ENCODE data around the gene ETV2. TPM values are rescaled to one million over a fixed set of nuclear protein-coding genes. Genes with fewer than 3 reads are reported as not detected.

Gene ETV2
- total RNA-seq, 1 experiment from 2014 or later, result 0.73 TPM

- POLR2A ChIA-PET (ENCODE audit: low non-redundant PET), result no interaction called here
- no TSS peak for BruUV-seq (replicated peaks)
- Histone ChIP-seq H3K27me3 (replicated peaks; ENCODE audit: insufficient read depth, low read depth, low read length, poor library complexity) (no peaks in the 10 kb centered on the region), H3K9me3 (ENCODE audit: low read depth, low read length, poor library complexity, severe bottlenecking) (no peaks in the 10 kb centered on the region), H3K27ac (ENCODE audit: low read depth, low read length, poor library complexity, severe bottlenecking) (peak overlapping the region; percentile 85), H3K4me3 (ENCODE audit: low read depth, low read length, poor library complexity, severe bottlenecking) (peak overlapping the region; percentile 60), H3K36me3 (ENCODE audit: insufficient read depth, low read length, poor library complexity, severe bottlenecking) (no peaks in the 10 kb centered on the region), H3K4me1 (ENCODE audit: insufficient read depth, low read length, poor library complexity, severe bottlenecking) (peaks cover 20% of the 10 kb centered on the region)
- TF ChIP-seq EZH2 (IDR thresholded peaks at IDR 0.05; ENCODE audit: borderline replicate concordance, low read depth, low read length, poor library complexity, severe bottlenecking) (no peak), CTCF (conservative IDR thresholded peaks at IDR 0.05; ENCODE audit: low read depth, low read length) (no peak)
- intact Hi-C loops (cut with micrococcal nuclease; ENCODE audit: unreplicated experiment), result loop anchor here (10.0 kb wide), 1 partner anchor 290 kb away; the partner anchor contains the start of gene FFAR3
- CTCF ChIA-PET, result interaction anchor here (0.6 kb wide), 1 partner anchor 46 kb away, joined by 3 read pairs; no protein-coding TSS in a partner anchor
- DNase-seq (ENCODE audit: low spot score), result peak; percentile 97
Measured at GRCh38 chr19:35644206-35644986, 2.9 kb downstream of the ETV2 start.

DNA sequence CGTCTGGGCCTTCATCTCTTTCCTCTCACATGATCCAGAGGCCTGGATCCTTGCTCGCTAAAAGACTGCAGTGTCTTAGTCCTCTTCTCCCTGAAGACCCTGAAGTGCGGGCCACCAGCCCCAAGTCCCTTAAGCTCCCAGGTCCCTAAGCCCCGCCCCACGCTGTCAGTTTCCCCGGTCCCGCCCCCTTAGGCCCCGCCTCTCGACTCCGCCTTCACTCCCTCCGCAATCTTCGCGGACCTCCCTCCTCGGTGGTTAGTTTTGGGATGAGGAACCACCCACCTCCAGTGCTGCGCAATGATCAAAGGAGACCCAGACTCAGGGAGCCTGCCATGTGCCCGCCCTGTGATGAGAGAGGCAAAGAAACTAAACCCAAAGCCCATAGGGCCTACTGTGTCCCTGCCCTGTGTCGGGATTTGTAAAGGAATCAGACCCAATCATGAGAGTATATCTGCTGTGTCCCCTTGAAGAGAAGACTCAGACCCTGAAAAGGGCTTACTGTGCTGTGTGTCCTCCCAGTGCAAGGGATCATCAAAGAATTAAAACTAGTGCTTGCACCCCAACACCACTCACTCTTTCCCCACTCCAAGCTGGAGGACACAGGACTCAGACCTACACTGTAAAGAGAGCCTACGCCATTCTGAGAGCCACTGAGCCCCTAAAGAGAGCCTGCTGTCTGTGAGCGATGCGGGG is 3.6 kb downstream of the ETV2 start:
- H3K9me3 ChIP-seq (ENCODE audit: low read depth, low read length, poor library complexity, severe bottlenecking), result no peaks in the 10 kb centered on the region
- H3K4me3 ChIP-seq (ENCODE audit: low read depth, low read length, poor library complexity, severe bottlenecking), result peak overlapping the region; percentile 60
- ChIA-PET CTCF (no interaction called here), POLR2A (ENCODE audit: low non-redundant PET) (no interaction called here)
- H3K27me3 ChIP-seq (replicated peaks; ENCODE audit: insufficient read depth, low read depth, low read length, poor library complexity), result no peaks in the 10 kb centered on the region
- DNase-seq (ENCODE audit: low spot score), result peak; percentile 88
- peak overlapping the region; percentile 85 for H3K27ac ChIP-seq (ENCODE audit: low read depth, low read length, poor library complexity, severe bottlenecking)
- peaks cover 6% of the 10 kb centered on the region for H3K36me3 ChIP-seq (ENCODE audit: insufficient read depth, low read length, poor library complexity, severe bottlenecking)
- intact Hi-C loops (cut with micrococcal nuclease; ENCODE audit: unreplicated experiment), result loop anchor here (10.0 kb wide), 1 partner anchor 290 kb away; the partner anchor contains the start of gene FFAR3
- TF ChIP-seq EZH2 (IDR thresholded peaks at IDR 0.05; ENCODE audit: borderline replicate concordance, low read depth, low read length, poor library complexity, severe bottlenecking), result no peak
- TF ChIP-seq CTCF (conservative IDR thresholded peaks at IDR 0.05; ENCODE audit: low read depth, low read length), result no peak
- H3K4me1 ChIP-seq (ENCODE audit: insufficient read depth, low read length, poor library complexity, severe bottlenecking), result peaks cover 21% of the 10 kb centered on the region
- no TSS peak for BruUV-seq (replicated peaks)

DNA sequence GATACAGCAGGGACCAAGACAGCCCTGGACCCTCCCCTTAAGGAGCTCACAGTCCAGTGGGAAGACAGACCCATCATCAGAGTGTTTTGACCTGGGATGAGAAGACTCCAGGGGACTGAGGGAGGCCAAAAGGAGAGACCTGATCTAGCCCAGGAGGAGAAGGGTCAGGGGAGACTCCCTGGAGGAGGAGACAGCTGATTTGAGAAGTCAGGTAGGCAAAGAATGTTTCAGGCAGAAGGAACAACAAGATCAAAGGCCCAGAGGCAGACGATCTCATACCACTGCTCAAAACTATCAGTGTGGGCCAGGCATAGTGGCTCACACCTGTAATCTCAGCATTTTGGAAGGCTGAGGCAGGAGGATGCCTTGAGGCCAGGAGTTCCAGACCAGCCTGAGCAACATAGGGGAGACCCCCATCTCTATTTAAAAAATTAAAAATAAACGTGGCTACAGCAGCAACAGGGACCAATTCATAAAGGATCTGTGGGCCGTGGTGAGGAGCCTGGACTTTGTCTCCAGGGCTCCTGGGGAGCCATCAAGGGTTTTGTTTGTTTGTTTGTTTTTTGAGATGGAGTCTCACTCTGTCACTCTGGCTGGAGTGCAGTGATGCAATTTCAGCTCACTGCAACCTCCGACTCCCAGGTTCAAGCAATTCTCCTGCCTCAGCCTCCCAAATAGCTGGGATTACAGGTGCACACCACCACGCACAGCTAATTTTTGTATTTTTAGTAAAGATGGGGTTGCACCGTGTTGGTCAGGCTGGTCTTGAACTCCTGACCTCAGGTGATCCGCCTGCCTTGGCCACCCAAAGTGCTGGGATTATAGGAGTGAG is 4.4 kb downstream of the ETV2 start:
- H3K36me3 ChIP-seq (ENCODE audit: insufficient read depth, low read length, poor library complexity, severe bottlenecking), result peaks cover 10% of the 10 kb centered on the region
- TF ChIP-seq EZH2 (IDR thresholded peaks at IDR 0.05; ENCODE audit: borderline replicate concordance, low read depth, low read length, poor library complexity, severe bottlenecking) (no peak), CTCF (conservative IDR thresholded peaks at IDR 0.05; ENCODE audit: low read depth, low read length) (no peak)
- no peaks in the 10 kb centered on the region for H3K27me3 ChIP-seq (replicated peaks; ENCODE audit: insufficient read depth, low read depth, low read length, poor library complexity)
- POLR2A ChIA-PET (ENCODE audit: low non-redundant PET), result no interaction called here
- intact Hi-C loops (cut with micrococcal nuclease; ENCODE audit: unreplicated experiment), result loop anchor here (10.0 kb wide), 1 partner anchor 291 kb away; the partner anchor contains the start of gene FFAR3
- BruUV-seq (replicated peaks), result no TSS peak
- no peak overlapping the region for H3K4me3 ChIP-seq (ENCODE audit: low read depth, low read length, poor library complexity, severe bottlenecking)
- CTCF ChIA-PET, result no interaction called here
- H3K4me1 ChIP-seq (ENCODE audit: insufficient read depth, low read length, poor library complexity, severe bottlenecking), result peaks cover 21% of the 10 kb centered on the region
- no peak overlapping the region for H3K27ac ChIP-seq (ENCODE audit: low read depth, low read length, poor library complexity, severe bottlenecking)
- no peaks in the 10 kb centered on the region for H3K9me3 ChIP-seq (ENCODE audit: low read depth, low read length, poor library complexity, severe bottlenecking)
- DNase-seq (ENCODE audit: low spot score), result no peak
